B cell (primary cell): ENCODE data around the gene PFKFB3.

ENCODE experiments used
- EZH2 ChIP-seq: IDR thresholded peaks from 2 replicates; pipeline ENCODE4 v1.6.1; 2012; ENCODE audit warnings: borderline replicate concordance, low read depth, mild to moderate bottlenecking, moderate library complexity, low read length; ENCODE audit not compliant: insufficient read depth, poor library complexity, severe bottlenecking
- TF ChIP-seq, protein P1 (sequence below): fragments of 200-600 bp; IDR thresholded peaks from one replicate; pipeline ENCODE4 v1.8.0; 2022; ENCODE audit warnings: antibody characterized with exemption, mild to moderate bottlenecking

DNA sequence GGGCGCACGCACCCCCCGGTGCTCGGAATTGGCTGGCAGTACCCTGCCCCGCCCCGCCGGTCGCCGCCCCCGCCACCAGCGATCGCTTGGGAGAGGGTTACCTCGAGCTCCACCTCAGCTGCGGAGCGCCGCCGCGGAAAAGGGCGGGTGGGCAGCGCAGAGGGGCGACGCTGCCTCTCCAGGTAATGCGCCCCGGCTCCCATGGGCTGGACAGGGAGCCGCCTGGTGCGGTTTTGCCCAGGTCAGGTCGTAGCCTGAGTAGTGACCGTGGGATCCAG lies 1.3 kb downstream of the PFKFB3 start:
- TF ChIP-seq, protein P1, sequence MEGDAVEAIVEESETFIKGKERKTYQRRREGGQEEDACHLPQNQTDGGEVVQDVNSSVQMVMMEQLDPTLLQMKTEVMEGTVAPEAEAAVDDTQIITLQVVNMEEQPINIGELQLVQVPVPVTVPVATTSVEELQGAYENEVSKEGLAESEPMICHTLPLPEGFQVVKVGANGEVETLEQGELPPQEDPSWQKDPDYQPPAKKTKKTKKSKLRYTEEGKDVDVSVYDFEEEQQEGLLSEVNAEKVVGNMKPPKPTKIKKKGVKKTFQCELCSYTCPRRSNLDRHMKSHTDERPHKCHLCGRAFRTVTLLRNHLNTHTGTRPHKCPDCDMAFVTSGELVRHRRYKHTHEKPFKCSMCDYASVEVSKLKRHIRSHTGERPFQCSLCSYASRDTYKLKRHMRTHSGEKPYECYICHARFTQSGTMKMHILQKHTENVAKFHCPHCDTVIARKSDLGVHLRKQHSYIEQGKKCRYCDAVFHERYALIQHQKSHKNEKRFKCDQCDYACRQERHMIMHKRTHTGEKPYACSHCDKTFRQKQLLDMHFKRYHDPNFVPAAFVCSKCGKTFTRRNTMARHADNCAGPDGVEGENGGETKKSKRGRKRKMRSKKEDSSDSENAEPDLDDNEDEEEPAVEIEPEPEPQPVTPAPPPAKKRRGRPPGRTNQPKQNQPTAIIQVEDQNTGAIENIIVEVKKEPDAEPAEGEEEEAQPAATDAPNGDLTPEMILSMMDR = no peak
- TF ChIP-seq EZH2 = no peak
